ENCODE data around the gene PRSS8.

Gene PRSS8

DNA sequence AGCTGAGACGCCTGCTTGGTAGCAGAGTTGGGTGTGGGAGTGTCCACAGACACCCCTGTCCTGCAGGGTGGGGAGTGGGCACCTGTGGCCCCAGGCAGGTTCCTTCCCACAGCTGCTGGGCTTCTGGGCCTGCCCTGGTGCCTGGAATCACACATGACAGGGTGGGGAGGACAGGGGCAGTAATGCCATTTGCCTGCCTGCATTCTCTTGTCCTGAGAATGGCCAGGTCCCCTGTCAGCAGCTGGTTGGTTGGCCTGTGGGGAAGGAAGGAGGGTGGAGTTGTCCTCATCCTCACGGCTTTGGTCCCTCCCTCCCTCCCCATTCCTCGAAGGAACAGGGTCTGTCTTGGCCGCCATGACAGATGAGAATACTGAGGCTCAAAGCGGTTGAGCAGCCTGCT is 52.0 kb downstream of the PRSS8 start:
- no peak for DNase-seq (ENCODE audit: low read depth)
- no peak overlapping the region for H3K4me3 ChIP-seq (ENCODE audit: low read depth, low read length)
- TF ChIP-seq, protein P1, sequence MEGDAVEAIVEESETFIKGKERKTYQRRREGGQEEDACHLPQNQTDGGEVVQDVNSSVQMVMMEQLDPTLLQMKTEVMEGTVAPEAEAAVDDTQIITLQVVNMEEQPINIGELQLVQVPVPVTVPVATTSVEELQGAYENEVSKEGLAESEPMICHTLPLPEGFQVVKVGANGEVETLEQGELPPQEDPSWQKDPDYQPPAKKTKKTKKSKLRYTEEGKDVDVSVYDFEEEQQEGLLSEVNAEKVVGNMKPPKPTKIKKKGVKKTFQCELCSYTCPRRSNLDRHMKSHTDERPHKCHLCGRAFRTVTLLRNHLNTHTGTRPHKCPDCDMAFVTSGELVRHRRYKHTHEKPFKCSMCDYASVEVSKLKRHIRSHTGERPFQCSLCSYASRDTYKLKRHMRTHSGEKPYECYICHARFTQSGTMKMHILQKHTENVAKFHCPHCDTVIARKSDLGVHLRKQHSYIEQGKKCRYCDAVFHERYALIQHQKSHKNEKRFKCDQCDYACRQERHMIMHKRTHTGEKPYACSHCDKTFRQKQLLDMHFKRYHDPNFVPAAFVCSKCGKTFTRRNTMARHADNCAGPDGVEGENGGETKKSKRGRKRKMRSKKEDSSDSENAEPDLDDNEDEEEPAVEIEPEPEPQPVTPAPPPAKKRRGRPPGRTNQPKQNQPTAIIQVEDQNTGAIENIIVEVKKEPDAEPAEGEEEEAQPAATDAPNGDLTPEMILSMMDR (IDR thresholded peaks at IDR 0.05; ENCODE audit: insufficient read depth, low read depth, low read length, missing control alignments), result no peak

DNA sequence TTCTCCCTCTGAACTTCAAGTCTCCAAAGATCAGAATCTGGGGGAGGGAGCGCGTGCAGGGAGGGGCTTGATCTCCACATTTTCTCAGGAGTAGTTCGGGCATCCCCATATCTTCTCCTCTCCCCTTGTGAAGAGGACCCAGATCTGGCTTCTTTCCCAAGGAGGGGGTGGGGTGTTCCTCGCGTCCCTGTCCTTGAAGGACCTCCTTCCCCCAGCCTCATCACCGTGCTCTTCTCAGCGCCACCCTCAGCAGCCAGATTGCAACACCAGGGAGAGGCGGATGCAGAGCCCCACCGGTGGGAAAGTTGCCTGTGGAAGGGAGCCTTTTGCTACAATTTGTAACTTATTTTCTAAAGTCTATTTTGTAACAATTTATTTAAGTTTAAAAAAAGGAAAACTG is 52.4 kb downstream of the PRSS8 start:
- DNase-seq (ENCODE audit: low read depth), result no peak
- TF ChIP-seq, protein P1 (IDR thresholded peaks at IDR 0.05; ENCODE audit: insufficient read depth, low read depth, low read length, missing control alignments), result no peak
- H3K4me3 ChIP-seq (ENCODE audit: low read depth, low read length), result no peak overlapping the region

DNA sequence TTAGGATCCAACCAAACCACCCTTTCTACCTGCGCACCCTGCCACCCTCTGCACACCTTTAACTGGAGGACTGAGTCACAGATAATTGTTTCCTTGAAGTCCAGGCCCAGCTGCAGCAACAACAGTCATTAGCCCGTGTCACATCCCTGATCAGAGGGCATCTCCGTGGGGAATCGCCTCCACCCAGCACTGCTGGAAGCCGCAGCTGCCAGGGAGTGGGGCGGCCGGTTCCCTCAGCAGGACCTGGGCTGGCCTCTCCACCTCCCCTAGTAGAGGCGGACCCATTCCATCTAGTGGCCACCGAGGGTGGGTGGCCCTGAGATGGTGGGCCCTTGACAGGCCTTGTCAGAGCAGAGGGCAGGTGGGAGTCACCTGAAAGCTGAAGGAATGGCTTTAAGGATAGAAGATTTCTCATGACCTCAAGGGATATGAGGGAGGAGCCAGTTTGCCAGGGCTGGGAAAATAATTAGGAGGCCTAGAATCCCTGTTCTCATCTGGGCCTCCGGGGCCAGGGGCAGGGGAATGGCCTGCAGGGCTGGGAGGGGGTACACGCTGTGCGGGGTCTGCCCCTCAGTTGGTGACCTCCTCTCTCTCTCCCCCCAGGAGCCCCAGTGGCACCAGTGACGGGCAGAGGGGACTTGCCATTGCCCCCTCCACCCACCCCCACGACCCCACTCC is 53.0 kb downstream of the PRSS8 start:
- TF ChIP-seq, protein P1 (IDR thresholded peaks at IDR 0.05; ENCODE audit: insufficient read depth, low read depth, low read length, missing control alignments), result no peak
- no peak for DNase-seq (ENCODE audit: low read depth)
- no peak overlapping the region for H3K4me3 ChIP-seq (ENCODE audit: low read depth, low read length)

Data from GM12865 (cell line).